ENCODE results near the gene WIZ.

Gene WIZ

GRCh38 chr19:15432629-15433518, 16.9 kb downstream of the WIZ start (continued):
- no peak for TF ChIP-seq ZNF140 (tag by site-specific recombination; IDR thresholded peaks at IDR 0.05)
- TF ChIP-seq ZNF501 (tag by site-specific recombination; IDR thresholded peaks at IDR 0.05): no peak
- no peak for TF ChIP-seq ZSCAN16 (tag by site-specific recombination; IDR thresholded peaks at IDR 0.05)
- TF ChIP-seq RBAK (tag by site-specific recombination; IDR thresholded peaks at IDR 0.05): no peak
- TF ChIP-seq ZNF701 (tag by site-specific recombination; IDR thresholded peaks at IDR 0.05): no peak
- TF ChIP-seq ZBTB17 (tag by site-specific recombination; IDR thresholded peaks at IDR 0.05): peak; percentile 99
- no peak for TF ChIP-seq ZNF274 (IDR thresholded peaks at IDR 0.05; ENCODE audit: low read length)
- TF ChIP-seq ZNF274 (tag by site-specific recombination; IDR thresholded peaks at IDR 0.05; ENCODE audit: borderline replicate concordance): no peak
- no peak for TF ChIP-seq ZNF544 (tag by site-specific recombination; IDR thresholded peaks at IDR 0.05)
- TF ChIP-seq ZNF692 (tag by site-specific recombination; IDR thresholded peaks at IDR 0.05): peak; percentile 79
- peak; percentile 60; the same call in 1 of the 2 replicates for TF ChIP-seq KLF17 (tag by site-specific recombination; IDR thresholded peaks at IDR 0.05)
- no peak for TF ChIP-seq ZNF114 (tag by site-specific recombination; IDR thresholded peaks at IDR 0.05)
- no peak for TF ChIP-seq ZNF23 (tag by site-specific recombination; IDR thresholded peaks at IDR 0.05; ENCODE audit: borderline replicate concordance)
- peak; percentile 46 for TF ChIP-seq KLF1 (tag by site-specific recombination; IDR thresholded peaks at IDR 0.05)
- TF ChIP-seq ZNF571 (tag by site-specific recombination; IDR thresholded peaks at IDR 0.05): no peak
- no peak for TF ChIP-seq ATF2 (tag by site-specific recombination; IDR thresholded peaks at IDR 0.05; ENCODE audit: low read depth)
- peak; percentile 81 for TF ChIP-seq SP3 (tag by site-specific recombination; IDR thresholded peaks at IDR 0.05)
- no peak for TF ChIP-seq ZNF19 (tag by site-specific recombination; IDR thresholded peaks at IDR 0.05; ENCODE audit: low read depth)
- TF ChIP-seq ZNF664 (tag by site-specific recombination; IDR thresholded peaks at IDR 0.05): no peak
- no peak for TF ChIP-seq ZNF148 (tag by site-specific recombination; IDR thresholded peaks at IDR 0.05; ENCODE audit: borderline replicate concordance)
- 0 out of 2 replicates have a peak, but pooled peaks have one; percentile 46 for TF ChIP-seq ZNF324 (tag by site-specific recombination; IDR thresholded peaks at IDR 0.05)
- TF ChIP-seq ZNF837 (tag by site-specific recombination; IDR thresholded peaks at IDR 0.05): no peak
- no peak for TF ChIP-seq ZNF280D (tag by site-specific recombination; IDR thresholded peaks at IDR 0.05)
- no peak for TF ChIP-seq ZNF610 (tag by site-specific recombination; IDR thresholded peaks at IDR 0.05; ENCODE audit: borderline replicate concordance)
- TF ChIP-seq ZNF585B (tag by site-specific recombination; IDR thresholded peaks at IDR 0.05): no peak
- peak; percentile 70 for TF ChIP-seq SP2 (tag by site-specific recombination; IDR thresholded peaks at IDR 0.05)
- no peak for TF ChIP-seq ZNF830 (tag by site-specific recombination; IDR thresholded peaks at IDR 0.05; ENCODE audit: low read depth)
- TF ChIP-seq ZSCAN30 (tag by site-specific recombination; IDR thresholded peaks at IDR 0.05): peak; percentile 72
- TF ChIP-seq ELK4 (IDR thresholded peaks at IDR 0.05; ENCODE audit: borderline replicate concordance, low read depth, low read length): no peak
- no peak for TF ChIP-seq WT1 (tag by site-specific recombination; IDR thresholded peaks at IDR 0.05)

All from HEK293 (cell line).